HL-60 (cell line): ENCODE measurements around the gene DNAJC27.

Experiments
- DNase-seq, 2 experiments: peaks; one replicate each; pipeline ENCODE4 v3.0.0-alpha.2; 2010 to 2020; ENCODE audit warnings: low read depth in 1 of 2, low spot score in 1 of 2
- H3K27ac ChIP-seq: fragments of 250-450 bp; sonication (Bioruptor Pico); replicated peaks from 2 replicates; pipeline ENCODE4 v1.5.1; 2020; ENCODE audit warnings: mild to moderate bottlenecking, moderate library complexity
- H3K27me3 ChIP-seq: fragments of 250-450 bp; sonication (Bioruptor Pico); 2 replicates; pipeline ENCODE4 v1.5.1; 2021; ENCODE audit warnings: mild to moderate bottlenecking, moderate library complexity; ENCODE audit not compliant: insufficient read depth, poor library complexity, severe bottlenecking
- H3K4me3 ChIP-seq: replicated peaks from 2 replicates; pipeline ENCODE4 v1.5.1; 2011; ENCODE audit warnings: mild to moderate bottlenecking, control low read depth, low read length; ENCODE audit not compliant: insufficient read depth
- GABPA ChIP-seq: IDR thresholded peaks from 2 replicates; pipeline ENCODE4 v1.6.1; 2012; ENCODE audit warnings: low read depth
- POLR2AphosphoS5 ChIP-seq: IDR thresholded peaks from 2 replicates; pipeline ENCODE4 v1.6.1; 2012; ENCODE audit warnings: low read depth
- SPI1 ChIP-seq: IDR thresholded peaks from 2 replicates; pipeline ENCODE4 v1.6.1; 2012; ENCODE audit warnings: low read depth, mild to moderate bottlenecking, borderline replicate concordance
- TF ChIP-seq, protein P1 (sequence below): IDR thresholded peaks from 2 replicates; pipeline ENCODE4 v1.6.1; 2012; ENCODE audit warnings: low read depth; ENCODE audit not compliant: insufficient replicate concordance
- TF ChIP-seq, protein P2 (sequence below): IDR thresholded peaks from one replicate; pipeline ENCODE4 v1.5.1; 2011; ENCODE audit warnings: low read length, control low read depth, inconsistent platforms; ENCODE audit not compliant: insufficient read depth

DNAJC27 gene

DNA sequence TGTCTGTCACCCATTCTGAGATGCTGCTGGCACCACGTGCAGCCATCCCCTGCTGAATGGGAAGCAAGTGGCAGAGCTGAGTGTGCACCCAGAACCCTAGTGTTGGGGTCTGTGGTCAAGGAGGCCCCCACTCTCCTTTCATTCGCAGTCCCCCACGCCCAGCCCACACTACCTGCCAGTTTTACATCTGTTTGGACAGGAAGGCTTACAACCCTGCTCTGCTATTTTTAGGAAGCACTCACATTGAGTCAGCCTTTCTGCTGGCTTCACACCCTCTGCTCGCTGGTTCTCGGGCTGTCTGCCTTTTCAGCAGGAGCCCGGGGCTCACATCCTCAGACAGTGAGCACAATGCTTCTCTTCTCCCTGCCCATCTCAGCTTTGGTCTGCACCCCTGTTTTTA lies 41.0 kb downstream of the DNAJC27 start:
- Histone ChIP-seq H3K4me3 (no peak overlapping the region), H3K27me3 (no peaks in the 10 kb centered on the region), H3K27ac (no peak overlapping the region)
- no peak for DNase-seq
- TF ChIP-seq SPI1, result no peak
- TF ChIP-seq GABPA, result no peak
- no peak for TF ChIP-seq POLR2AphosphoS5

DNA sequence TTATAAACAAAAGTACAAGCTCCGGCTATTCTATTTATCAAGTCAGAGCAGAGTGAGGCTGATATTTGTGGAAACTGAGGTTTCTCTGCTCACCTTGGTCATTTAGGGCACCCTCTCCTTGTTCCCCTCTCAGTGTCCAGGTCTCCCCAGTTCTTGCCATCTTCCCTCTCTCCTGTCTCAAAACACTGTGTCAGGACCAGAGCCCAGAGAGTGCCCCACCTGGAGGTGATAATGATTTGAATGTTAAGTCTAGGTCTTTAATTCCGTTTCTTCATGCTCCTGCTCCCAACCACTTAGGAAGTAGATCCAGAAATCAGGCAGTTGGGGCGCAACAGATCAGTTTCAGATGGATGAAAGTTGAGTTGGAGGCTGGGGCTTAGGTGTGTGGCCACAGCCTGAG lies 42.5 kb downstream of the DNAJC27 start:
- Histone ChIP-seq H3K27ac (no peak overlapping the region), H3K27me3 (no peaks in the 10 kb centered on the region), H3K4me3 (no peak overlapping the region)
- no peak for DNase-seq
- TF ChIP-seq, protein P1, sequence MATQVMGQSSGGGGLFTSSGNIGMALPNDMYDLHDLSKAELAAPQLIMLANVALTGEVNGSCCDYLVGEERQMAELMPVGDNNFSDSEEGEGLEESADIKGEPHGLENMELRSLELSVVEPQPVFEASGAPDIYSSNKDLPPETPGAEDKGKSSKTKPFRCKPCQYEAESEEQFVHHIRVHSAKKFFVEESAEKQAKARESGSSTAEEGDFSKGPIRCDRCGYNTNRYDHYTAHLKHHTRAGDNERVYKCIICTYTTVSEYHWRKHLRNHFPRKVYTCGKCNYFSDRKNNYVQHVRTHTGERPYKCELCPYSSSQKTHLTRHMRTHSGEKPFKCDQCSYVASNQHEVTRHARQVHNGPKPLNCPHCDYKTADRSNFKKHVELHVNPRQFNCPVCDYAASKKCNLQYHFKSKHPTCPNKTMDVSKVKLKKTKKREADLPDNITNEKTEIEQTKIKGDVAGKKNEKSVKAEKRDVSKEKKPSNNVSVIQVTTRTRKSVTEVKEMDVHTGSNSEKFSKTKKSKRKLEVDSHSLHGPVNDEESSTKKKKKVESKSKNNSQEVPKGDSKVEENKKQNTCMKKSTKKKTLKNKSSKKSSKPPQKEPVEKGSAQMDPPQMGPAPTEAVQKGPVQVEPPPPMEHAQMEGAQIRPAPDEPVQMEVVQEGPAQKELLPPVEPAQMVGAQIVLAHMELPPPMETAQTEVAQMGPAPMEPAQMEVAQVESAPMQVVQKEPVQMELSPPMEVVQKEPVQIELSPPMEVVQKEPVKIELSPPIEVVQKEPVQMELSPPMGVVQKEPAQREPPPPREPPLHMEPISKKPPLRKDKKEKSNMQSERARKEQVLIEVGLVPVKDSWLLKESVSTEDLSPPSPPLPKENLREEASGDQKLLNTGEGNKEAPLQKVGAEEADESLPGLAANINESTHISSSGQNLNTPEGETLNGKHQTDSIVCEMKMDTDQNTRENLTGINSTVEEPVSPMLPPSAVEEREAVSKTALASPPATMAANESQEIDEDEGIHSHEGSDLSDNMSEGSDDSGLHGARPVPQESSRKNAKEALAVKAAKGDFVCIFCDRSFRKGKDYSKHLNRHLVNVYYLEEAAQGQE, result no peak
- TF ChIP-seq POLR2AphosphoS5 (no peak), GABPA (no peak)
- TF ChIP-seq, protein P2, sequence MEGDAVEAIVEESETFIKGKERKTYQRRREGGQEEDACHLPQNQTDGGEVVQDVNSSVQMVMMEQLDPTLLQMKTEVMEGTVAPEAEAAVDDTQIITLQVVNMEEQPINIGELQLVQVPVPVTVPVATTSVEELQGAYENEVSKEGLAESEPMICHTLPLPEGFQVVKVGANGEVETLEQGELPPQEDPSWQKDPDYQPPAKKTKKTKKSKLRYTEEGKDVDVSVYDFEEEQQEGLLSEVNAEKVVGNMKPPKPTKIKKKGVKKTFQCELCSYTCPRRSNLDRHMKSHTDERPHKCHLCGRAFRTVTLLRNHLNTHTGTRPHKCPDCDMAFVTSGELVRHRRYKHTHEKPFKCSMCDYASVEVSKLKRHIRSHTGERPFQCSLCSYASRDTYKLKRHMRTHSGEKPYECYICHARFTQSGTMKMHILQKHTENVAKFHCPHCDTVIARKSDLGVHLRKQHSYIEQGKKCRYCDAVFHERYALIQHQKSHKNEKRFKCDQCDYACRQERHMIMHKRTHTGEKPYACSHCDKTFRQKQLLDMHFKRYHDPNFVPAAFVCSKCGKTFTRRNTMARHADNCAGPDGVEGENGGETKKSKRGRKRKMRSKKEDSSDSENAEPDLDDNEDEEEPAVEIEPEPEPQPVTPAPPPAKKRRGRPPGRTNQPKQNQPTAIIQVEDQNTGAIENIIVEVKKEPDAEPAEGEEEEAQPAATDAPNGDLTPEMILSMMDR, result no peak

DNA sequence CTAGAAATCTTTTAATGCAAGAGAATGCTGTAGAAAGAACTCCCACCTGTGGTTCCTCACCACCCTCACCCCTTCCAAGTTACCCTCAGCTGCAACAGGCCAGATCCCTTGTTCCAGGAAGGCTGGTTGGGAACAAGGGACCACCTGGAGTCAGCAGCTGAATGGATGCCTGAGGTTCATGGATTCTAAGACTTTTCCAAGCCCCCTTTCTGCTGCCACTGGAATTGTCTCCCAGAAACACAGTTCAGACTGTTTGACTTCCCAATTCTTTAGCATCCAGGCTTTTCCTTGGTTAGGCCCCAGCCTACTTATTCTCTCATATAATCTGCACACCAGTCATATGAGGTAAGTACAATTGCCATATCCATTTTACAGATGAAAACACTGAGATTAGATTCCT lies 43.7 kb downstream of the DNAJC27 start:
- TF ChIP-seq GABPA (no peak), SPI1 (no peak), POLR2AphosphoS5 (no peak)
- TF ChIP-seq, protein P1, result no peak
- TF ChIP-seq, protein P2, result no peak
- Histone ChIP-seq H3K4me3 (no peak overlapping the region), H3K27ac (no peak overlapping the region)

DNA sequence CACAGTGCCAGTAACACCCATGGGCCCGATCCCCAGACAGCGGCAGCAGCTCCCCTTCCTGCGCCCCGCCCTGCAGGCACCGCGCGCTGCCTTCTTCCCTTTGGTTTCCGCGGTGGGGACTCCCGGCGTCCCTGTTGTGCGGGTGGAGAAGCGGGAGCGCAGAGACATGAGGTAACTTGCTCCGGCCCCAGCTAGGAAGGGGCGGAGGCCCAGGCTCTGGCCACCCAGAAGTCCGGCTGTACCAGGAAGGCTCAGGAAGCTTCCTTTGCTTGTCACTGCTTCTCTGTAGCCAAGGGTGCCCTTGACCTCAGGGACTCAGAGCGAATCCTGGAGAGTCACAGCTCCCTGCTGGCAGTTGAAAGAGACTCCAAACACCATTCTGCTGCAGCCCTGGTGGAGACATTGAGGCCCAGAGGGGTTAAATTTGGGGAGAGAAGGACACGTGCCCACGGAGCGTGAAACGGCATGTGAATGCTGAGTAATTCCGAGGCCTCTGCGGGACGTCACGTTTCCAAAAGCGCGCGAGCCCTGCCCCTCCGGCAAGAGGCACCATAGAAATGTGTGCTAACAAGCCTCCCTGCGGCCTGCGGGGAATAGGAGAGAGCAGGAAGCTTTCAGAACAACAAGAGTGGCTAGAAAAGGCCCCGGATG lies 45.0 kb downstream of the DNAJC27 start:
- Histone ChIP-seq H3K4me3 (peak overlapping the region; percentile 19), H3K27ac (no peak overlapping the region), H3K27me3 (peaks cover 2% of the 10 kb centered on the region)
- DNase-seq, result peak in 1 of 2 experiments; percentile 27
- TF ChIP-seq POLR2AphosphoS5, result no peak
- TF ChIP-seq SPI1, result no peak
- TF ChIP-seq, protein P2, result no peak
- TF ChIP-seq, protein P1, result no peak
- no peak for TF ChIP-seq GABPA

More for the DNA sequence above, 43.7 kb downstream of the DNAJC27 start:
- no peak for DNase-seq
- no peaks in the 10 kb centered on the region for H3K27me3 ChIP-seq
